GM10248 (cell line): ENCODE results near the gene RPL31.
A peak's percentile ranks its signal among the peaks of the same experiment; 100 is the strongest.

Source experiments
- CTCF ChIA-PET: fragments of 300-600 bp; sonication (Branson Sonifier 250); formaldehyde crosslinking; extraction: SDS; loops from one replicate; lab custom pipeline; 2021; ENCODE audit warnings: antibody characterized with exemption; lab: Yijun Ruan, JAX
- POLR2A ChIA-PET: fragments of 350-650 bp; sonication (Branson Sonifier 250); formaldehyde crosslinking; extraction: SDS; loops from one replicate; lab custom pipeline; 2020; ENCODE audit warnings: antibody characterized with exemption; lab: Yijun Ruan, JAX
- DNase-seq: peaks from one replicate; pipeline ENCODE4 v3.0.0; 2012; ENCODE audit errors: extremely low spot score
- TF ChIP-seq, protein P1 (sequence below): IDR thresholded peaks from 2 replicates; pipeline ENCODE4 v1.5.1; 2012; ENCODE audit warnings: mild to moderate bottlenecking, low read depth; ENCODE audit errors: extremely low read depth, missing control alignments, control extremely low read depth

The RPL31 gene

DNA sequence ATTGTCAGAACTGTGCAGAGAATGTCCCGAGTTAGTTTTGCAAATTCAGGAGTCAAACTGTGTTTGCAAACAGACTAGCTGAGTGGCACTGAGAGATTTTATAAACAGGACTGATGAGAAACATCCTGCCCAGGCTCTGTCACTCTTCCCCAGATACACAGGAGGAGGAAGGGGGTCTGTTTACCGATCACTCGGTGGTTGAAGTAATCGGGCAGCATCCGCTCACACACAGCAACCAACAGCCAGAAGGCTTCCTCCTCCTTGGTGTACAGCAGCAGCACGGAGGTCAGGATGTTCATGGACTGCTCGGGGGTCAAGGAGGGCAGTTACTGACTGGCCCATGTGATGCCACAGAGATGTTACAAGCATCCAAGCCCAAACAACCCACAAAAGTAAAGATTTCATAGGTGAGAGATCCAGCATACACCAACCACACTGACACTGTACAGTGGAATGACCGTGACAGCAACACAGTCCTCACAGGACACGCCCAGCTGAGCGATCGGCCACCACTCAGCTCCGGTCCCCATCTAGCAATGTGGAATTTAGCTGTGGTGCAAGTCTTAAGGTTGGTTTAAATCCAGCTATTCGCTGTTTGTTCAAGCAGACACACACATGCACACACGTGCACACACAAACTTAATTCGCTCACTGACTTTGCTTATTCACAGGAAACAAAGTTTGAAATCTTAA is 30.1 kb downstream of the RPL31 start:
- DNase-seq, result no peak
- POLR2A ChIA-PET, result interaction anchor here (0.9 kb wide), 1 partner anchor 30 kb away, joined by 3 read pairs; the partner anchor contains the start of gene RPL31
- CTCF ChIA-PET, result interaction anchor here (1.3 to 4.0 kb wide), 2 partner anchors 13 to 121 kb away, joined by 3 to 18 read pairs; no protein-coding TSS in a partner anchor
- TF ChIP-seq, protein P1, sequence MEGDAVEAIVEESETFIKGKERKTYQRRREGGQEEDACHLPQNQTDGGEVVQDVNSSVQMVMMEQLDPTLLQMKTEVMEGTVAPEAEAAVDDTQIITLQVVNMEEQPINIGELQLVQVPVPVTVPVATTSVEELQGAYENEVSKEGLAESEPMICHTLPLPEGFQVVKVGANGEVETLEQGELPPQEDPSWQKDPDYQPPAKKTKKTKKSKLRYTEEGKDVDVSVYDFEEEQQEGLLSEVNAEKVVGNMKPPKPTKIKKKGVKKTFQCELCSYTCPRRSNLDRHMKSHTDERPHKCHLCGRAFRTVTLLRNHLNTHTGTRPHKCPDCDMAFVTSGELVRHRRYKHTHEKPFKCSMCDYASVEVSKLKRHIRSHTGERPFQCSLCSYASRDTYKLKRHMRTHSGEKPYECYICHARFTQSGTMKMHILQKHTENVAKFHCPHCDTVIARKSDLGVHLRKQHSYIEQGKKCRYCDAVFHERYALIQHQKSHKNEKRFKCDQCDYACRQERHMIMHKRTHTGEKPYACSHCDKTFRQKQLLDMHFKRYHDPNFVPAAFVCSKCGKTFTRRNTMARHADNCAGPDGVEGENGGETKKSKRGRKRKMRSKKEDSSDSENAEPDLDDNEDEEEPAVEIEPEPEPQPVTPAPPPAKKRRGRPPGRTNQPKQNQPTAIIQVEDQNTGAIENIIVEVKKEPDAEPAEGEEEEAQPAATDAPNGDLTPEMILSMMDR, result no peak

GRCh38 chr2:101036562-101036961 is 34.5 kb downstream of the RPL31 start:
- ChIA-PET POLR2A (no interaction called here), CTCF (interaction anchor here (0.7 to 4.3 kb wide), 23 partner anchors 9 to 270 kb away, joined by 3 to 60 read pairs (median 5); partner anchors contain the start of gene TBC1D8)
- TF ChIP-seq, protein P1, result peak; percentile 48
- DNase-seq, result peak; percentile 51

DNA sequence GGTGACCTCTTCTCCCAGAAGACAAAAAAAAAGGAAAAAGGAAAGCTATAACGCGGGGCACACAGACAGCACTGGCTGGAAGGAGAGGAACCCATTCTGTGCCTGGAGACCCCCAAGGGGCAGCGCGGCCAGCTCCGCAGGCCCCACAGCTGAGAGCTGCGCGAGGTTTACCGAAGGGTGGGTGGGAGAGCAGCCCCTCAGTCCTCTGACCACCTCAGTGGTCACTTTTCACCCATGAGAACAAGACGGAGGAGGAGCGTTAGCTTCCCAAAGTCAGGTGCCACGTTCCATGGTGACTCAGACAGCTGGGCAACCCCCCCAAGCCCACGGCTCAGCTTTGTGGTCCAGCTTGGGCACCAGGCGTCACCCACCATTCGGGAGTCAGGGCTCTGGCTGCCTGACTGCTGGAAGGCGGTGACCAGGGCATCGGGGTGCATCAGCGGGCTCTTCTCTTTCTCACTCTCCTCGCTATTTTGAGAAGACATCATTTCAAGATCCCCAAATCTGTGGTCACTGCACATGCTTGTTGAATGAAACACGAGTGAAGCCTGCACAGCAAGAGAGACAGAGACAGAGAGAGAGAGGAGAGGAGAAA is 35.2 kb downstream of the RPL31 start:
- TF ChIP-seq, protein P1, result no peak
- DNase-seq, result no peak
- POLR2A ChIA-PET, result no interaction called here
- CTCF ChIA-PET, result interaction anchor here (0.7 to 4.3 kb wide), 21 partner anchors 10 to 269 kb away, joined by 3 to 60 read pairs (median 4); partner anchors contain the start of gene TBC1D8

- POLR2A ChIA-PET, result no interaction called here
- no peak for DNase-seq
- TF ChIP-seq, protein P1, result peak; percentile 41
- CTCF ChIA-PET, result interaction anchor here (3.5 to 4.3 kb wide), 2 partner anchors 11 to 113 kb away, joined by 23 to 60 read pairs; partner anchors contain the start of gene TBC1D8
Observed at GRCh38 chr2:101038455-101039255, 36.6 kb downstream of the RPL31 start.

DNA sequence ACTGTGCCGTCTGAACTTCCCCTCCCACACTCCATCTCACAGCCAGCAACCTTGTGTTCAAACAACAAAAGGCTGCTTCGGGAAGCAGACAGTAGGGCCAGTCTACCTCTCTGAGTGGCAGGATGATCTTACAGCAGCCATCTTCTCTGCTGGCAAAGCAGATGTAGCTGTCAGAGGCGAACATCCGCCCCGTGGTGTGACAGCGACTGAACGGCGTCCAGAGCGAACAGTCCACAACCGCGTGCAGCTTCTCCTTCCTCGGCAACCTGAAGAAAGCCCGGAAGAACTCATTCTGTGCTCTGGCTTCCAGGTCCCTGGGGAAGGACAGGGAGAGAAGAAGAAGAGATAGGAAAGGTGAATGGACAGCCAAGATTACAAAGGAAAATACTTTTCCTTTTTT is 38.0 kb downstream of the RPL31 start:
- ChIA-PET POLR2A (no interaction called here), CTCF (interaction anchor here (1.0 kb wide), 1 partner anchor 110 kb away, joined by 3 read pairs; no protein-coding TSS in a partner anchor)
- TF ChIP-seq, protein P1, result no peak
- DNase-seq, result no peak

- DNase-seq, result no peak
- POLR2A ChIA-PET, result no interaction called here
- CTCF ChIA-PET, result interaction anchor here (0.7 kb wide), 1 partner anchor 44 kb away, joined by 3 read pairs; no protein-coding TSS in a partner anchor
- TF ChIP-seq, protein P1, result no peak
Observed at GRCh38 chr2:101040761-101041160, 38.7 kb downstream of the RPL31 start.
